Fibroblast of pulmonary artery (primary cell): ENCODE results near the gene ATG4D.
A peak's percentile ranks its signal among the peaks of the same experiment; 100 is the strongest.

Experiments used
- DNase-seq: peaks from one replicate; pipeline ENCODE4 v3.0.0-alpha.2; 2010; ENCODE audit warnings: low read depth
- H3K4me3 ChIP-seq: replicated peaks from 2 replicates; pipeline ENCODE4 v1.5.1; 2011; ENCODE audit warnings: low read depth, mild to moderate bottlenecking, control low read depth, low read length, moderate library complexity
- TF ChIP-seq, protein P1 (sequence below): IDR thresholded peaks from 2 replicates; pipeline ENCODE4 v1.5.1; 2011; ENCODE audit warnings: mild to moderate bottlenecking, control low read depth, low read length, inconsistent platforms; ENCODE audit errors: missing control alignments

ATG4D gene

DNA sequence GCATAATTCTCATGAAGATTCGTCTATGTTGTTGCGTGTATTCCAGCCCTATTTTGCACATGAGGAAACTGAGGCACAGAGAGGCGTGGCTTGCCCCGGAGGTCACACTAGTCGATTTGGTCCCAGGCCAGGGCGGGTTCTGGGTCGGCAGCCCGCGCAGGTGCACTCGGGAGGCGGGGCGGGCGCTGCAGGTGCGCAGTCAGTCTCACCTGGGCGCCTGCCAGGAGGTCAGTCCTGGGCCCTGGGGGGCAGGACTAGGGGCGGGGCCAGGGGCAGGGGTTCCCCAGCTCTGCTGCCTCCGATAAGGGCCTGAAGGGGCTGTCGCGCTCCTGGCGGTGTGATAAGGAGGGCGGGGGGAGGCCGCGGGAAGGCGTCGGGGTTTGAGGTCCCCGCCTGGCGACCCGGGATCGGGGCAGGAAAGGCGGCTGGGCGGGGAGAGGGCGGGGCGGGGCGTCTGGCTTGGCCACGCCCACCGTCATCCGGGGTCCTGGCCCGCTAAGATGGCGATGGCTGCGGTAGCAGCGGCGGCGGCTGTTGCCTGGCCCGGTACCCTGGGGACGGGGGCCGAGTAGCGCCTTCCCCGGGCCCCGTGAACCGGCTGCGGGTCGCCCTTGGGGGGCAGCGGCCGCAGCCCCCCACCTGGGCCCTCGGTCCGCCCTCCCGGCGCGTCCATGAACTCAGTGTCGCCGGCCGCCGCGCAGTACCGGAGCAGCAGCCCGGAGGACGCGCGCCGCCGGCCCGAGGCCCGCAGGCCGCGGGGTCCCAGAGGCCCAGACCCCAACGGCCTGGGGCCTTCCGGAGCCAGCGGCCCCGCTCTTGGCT, at the start of gene ATG4D:
Gene ATG4D, plus strand, starts transcription at position 485 of the 822 bp plus-strand sequence. Its CDS starts 187 bp downstream, at position 672.
- peak within 1 kb of the TSS; percentile 67 for H3K4me3 ChIP-seq
- DNase-seq = peak; percentile 62
- TF ChIP-seq, protein P1, sequence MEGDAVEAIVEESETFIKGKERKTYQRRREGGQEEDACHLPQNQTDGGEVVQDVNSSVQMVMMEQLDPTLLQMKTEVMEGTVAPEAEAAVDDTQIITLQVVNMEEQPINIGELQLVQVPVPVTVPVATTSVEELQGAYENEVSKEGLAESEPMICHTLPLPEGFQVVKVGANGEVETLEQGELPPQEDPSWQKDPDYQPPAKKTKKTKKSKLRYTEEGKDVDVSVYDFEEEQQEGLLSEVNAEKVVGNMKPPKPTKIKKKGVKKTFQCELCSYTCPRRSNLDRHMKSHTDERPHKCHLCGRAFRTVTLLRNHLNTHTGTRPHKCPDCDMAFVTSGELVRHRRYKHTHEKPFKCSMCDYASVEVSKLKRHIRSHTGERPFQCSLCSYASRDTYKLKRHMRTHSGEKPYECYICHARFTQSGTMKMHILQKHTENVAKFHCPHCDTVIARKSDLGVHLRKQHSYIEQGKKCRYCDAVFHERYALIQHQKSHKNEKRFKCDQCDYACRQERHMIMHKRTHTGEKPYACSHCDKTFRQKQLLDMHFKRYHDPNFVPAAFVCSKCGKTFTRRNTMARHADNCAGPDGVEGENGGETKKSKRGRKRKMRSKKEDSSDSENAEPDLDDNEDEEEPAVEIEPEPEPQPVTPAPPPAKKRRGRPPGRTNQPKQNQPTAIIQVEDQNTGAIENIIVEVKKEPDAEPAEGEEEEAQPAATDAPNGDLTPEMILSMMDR = no peak

DNA sequence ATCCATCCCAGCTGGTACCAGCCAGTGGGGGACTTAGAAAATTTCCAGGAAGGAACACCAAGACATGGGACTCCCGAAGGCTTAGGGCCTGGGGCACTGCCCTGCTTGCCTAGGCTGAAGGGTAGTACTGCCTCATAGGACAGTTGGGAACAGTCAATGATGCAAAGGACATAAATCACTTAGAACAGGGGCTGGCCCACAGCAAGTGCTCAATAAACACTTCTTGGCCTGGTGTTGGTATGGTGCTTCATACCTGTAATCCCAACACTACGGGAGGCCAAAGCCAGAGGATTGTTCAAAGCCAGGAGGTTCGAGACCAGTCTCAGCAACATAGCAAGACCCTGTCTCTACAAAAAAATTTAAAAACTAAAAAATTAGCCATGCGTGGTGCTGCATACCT, 46.3 kb upstream of the ATG4D start:
- H3K4me3 ChIP-seq = no peak overlapping the region
- no peak for DNase-seq
- TF ChIP-seq, protein P1 = no peak

DNA sequence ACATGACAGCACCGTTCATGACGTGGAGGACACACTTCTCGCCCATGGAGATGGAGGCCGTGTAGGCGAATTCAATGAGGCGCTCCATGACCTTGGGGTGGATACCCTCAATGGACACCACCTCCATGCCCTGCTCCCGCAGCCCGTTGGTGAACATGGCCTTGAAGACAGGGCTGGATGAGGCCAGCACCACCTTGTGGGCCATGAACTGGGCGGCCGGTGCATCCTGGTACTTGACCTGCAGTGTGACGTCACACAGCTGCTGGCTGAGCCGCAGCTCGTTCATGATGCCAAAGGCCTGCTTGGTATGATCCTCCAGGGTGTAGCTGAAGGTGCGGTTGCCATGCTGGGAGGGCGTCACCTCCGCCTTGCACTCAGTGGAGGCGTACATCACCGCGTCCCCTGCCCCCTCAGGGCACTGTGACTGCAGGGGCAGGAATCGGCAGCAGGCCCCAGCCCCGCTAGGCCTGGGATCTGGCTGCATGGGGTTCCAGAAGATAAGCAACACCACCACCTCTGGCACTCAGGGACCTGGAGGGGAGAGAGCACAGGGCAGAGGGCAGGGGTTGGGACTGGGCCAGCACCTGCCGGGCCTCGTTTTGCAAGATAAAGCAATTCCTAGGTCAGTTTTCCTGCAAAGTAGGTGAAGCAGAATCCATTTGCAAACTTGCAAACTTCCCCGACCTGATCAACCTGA, 44.0 kb upstream of the ATG4D start:
- no peak for DNase-seq
- TF ChIP-seq, protein P1 = no peak
- no peak overlapping the region for H3K4me3 ChIP-seq

DNA sequence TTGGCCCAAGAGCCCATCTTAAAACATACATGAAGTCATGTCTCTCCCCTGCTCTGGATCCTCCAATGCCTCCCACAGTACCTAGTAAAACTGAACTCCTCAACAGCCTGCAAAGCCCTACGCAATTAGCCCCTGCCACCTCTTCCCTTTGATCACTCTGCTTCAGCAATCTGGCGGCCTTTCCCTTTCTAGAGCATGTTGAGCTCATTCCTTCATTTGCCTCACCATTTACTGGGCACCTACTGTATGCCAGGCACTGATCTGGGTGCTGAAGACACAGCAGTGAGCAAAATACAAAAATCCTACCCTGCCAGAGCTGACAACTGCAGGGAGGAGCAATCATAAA, 43.5 kb upstream of the ATG4D start:
- no peak overlapping the region for H3K4me3 ChIP-seq
- TF ChIP-seq, protein P1 = no peak
- DNase-seq = no peak

DNA sequence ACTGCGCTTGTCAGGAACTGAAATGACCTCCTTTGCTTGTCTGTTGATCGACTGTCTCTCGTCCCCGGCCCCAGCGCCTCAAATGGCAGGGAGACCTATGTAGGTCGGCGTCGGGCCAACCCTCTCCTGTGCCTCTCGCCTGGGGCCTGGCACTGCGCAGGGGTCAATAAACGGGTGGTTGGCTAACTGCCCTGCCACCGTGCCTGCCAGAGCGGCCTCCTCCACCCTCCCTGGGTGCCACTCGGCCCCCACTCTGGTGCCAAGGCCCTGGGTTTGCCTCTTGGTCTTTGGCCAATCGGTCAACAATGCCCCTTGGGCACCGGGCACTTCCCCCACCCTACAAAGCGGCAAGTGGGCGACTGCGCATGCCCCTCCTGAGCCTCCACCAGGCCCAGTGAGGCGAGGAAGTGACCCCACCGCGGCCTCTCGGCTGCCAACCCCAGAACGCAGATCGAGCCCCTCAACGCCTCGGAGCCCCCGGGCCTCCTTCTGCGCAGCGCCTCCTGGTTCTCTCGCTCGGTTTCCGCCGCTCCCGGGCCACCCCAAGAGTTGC, 41.7 kb upstream of the ATG4D start:
- peak overlapping the region; percentile 89 for H3K4me3 ChIP-seq
- TF ChIP-seq, protein P1 = no peak
- peak; percentile 45 for DNase-seq

DNA sequence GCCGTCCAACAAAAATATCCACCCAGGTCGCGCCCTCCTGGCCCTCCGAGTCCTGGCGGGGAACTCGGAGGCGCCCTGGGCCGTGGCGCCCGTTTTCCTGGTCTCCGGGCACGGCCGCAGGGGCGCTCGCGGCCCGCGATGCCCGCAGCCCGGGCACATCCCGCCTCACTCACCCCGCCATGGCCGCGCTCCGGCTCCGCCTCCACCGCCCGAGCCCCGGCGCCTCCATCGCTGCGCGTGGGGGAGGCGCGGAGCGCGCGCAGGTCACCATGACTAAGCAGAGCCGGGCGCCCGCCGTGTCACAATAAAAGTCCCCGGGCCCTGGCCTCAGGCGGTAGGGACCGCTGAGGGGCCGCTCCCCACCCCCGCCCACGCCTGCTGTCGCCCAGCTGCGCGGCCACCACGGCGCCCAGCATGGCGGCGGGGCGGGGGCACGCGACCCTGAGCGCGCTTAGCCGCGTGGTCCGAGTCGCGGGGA, 41.1 kb upstream of the ATG4D start:
- TF ChIP-seq, protein P1 = no peak
- DNase-seq = peak; percentile 90
- peak overlapping the region; percentile 89 for H3K4me3 ChIP-seq
